HEK293T (cell line): ENCODE results near the gene KCNIP1.
A peak's percentile ranks its signal among the peaks of the same experiment; 100 is the strongest.

Source experiments
- CTCF ChIA-PET: fragments of 350-600 bp; formaldehyde crosslinking; extraction: SDS; loops from one replicate; lab custom pipeline; 2021; ENCODE audit warnings: antibody characterized with exemption, inconsistent platforms; lab: Yijun Ruan, JAX
- POLR2A ChIA-PET: fragments of 350-600 bp; formaldehyde crosslinking; extraction: SDS; loops from one replicate; lab custom pipeline; 2020; ENCODE audit warnings: antibody characterized with exemption, inconsistent platforms; lab: Yijun Ruan, JAX
- DNase-seq: peaks from one replicate; pipeline ENCODE4 v3.0.0; 2012; ENCODE audit warnings: mixed read lengths; ENCODE audit errors: extremely low spot score
- ARNT ChIP-seq: fragments of 450-650 bp; IDR thresholded peaks from 2 replicates; pipeline ENCODE4 v1.6.1; 2017; ENCODE audit warnings: mild to moderate bottlenecking
- BHLHE40 ChIP-seq: fragments of 450-650 bp; IDR thresholded peaks from 2 replicates; pipeline ENCODE4 v1.6.1; 2016; ENCODE audit warnings: mild to moderate bottlenecking, moderate library complexity, borderline replicate concordance
- CTBP1 ChIP-seq: fragments of 450-650 bp; IDR thresholded peaks from 2 replicates; pipeline ENCODE4 v1.6.1; 2016; ENCODE audit warnings: borderline replicate concordance
- ELF4 ChIP-seq: fragments of 450-650 bp; IDR thresholded peaks from 2 replicates; pipeline ENCODE4 v1.6.1; 2017; ENCODE audit warnings: antibody characterized with exemption
- FOXA1 ChIP-seq: fragments of 450-650 bp; IDR thresholded peaks from 2 replicates; pipeline ENCODE4 v1.6.1; 2016; ENCODE audit warnings: mild to moderate bottlenecking
- FOXK2 ChIP-seq: fragments of 450-650 bp; IDR thresholded peaks from 2 replicates; pipeline ENCODE4 v1.6.1; 2016; ENCODE audit warnings: mild to moderate bottlenecking
- FOXM1 ChIP-seq: fragments of 450-650 bp; IDR thresholded peaks from 2 replicates; pipeline ENCODE4 v1.6.1; 2017; ENCODE audit warnings: mild to moderate bottlenecking, borderline replicate concordance
- HDGF ChIP-seq: fragments of 450-650 bp; IDR thresholded peaks from 2 replicates; pipeline ENCODE4 v1.6.1; 2017; ENCODE audit warnings: antibody characterized with exemption, borderline replicate concordance
- L3MBTL2 ChIP-seq: fragments of 450-650 bp; conservative IDR thresholded peaks from 2 replicates; pipeline ENCODE4 v1.6.1; 2016; ENCODE audit warnings: mild to moderate bottlenecking
- LEF1 ChIP-seq: fragments of 450-650 bp; IDR thresholded peaks from 2 replicates; pipeline ENCODE4 v1.6.1; 2017; ENCODE audit warnings: mild to moderate bottlenecking, borderline replicate concordance
- NFRKB ChIP-seq: fragments of 450-650 bp; IDR thresholded peaks from 2 replicates; pipeline ENCODE4 v1.6.1; 2016; ENCODE audit warnings: mild to moderate bottlenecking, moderate library complexity
- SP1 ChIP-seq: fragments of 450-650 bp; IDR thresholded peaks from 2 replicates; pipeline ENCODE4 v1.6.1; 2017
- SUZ12 ChIP-seq: fragments of 450-650 bp; IDR thresholded peaks from 2 replicates; pipeline ENCODE4 v1.6.1; 2016; ENCODE audit warnings: mild to moderate bottlenecking
- TARDBP ChIP-seq: fragments of 450-650 bp; IDR thresholded peaks from 2 replicates; pipeline ENCODE4 v1.6.1; 2016
- ZNF384 ChIP-seq: fragments of 450-650 bp; IDR thresholded peaks from 2 replicates; pipeline ENCODE4 v1.6.1; 2016
- TF ChIP-seq, protein P1 (sequence below): fragments of 450-650 bp; IDR thresholded peaks from 2 replicates; pipeline ENCODE4 v1.6.1; 2016

KCNIP1 gene

DNA sequence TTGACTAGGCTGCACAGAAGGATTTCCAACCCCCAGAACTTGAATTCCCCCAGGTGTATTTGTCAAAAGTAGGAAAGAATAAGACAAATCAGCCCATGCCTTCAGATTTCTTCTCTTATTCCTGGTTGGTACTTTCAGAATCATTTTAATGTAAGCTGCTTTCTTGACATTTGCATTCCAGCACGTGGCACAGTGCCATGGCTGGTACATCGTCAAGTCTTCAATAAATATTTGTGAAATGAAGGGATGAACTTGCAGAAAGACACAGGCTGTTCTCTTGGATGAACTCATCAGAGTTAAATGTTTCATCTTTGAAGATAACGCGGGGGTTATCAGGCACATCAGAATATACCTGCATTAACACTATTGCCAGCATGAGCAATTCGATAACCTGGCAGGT, 14.5 kb downstream of the KCNIP1 start:
- no peak for DNase-seq
- CTCF ChIA-PET, result no interaction called here
- no peak for TF ChIP-seq BHLHE40
- no peak for TF ChIP-seq SUZ12
- no peak for TF ChIP-seq HDGF
- TF ChIP-seq FOXM1, result no peak
- no peak for TF ChIP-seq ZNF384
- no peak for TF ChIP-seq ARNT
- TF ChIP-seq ELF4, result no peak
- POLR2A ChIA-PET, result no interaction called here

DNA sequence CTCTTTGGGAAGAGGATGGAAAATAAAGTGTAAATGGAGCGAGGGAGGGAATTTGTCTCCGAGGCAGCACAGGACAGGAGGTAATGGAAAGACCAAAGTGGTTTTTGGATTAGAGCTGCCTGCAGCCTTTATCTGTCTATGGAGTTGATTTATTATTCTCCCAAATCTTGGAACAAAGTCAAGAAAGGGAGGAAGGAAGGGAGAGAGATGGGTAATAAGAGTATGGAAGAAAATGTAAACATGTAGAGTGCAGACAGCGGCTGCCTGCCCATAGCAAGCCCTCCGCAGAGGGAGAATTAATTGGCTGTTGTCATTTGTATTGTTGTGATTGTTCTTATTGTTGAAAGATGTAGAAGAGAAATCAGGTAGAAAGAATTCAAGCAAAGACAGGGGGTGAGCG, 15.7 kb downstream of the KCNIP1 start:
- no peak for DNase-seq
- no peak for TF ChIP-seq BHLHE40
- TF ChIP-seq, protein P1, sequence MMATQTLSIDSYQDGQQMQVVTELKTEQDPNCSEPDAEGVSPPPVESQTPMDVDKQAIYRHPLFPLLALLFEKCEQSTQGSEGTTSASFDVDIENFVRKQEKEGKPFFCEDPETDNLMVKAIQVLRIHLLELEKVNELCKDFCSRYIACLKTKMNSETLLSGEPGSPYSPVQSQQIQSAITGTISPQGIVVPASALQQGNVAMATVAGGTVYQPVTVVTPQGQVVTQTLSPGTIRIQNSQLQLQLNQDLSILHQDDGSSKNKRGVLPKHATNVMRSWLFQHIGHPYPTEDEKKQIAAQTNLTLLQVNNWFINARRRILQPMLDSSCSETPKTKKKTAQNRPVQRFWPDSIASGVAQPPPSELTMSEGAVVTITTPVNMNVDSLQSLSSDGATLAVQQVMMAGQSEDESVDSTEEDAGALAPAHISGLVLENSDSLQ, result peak; percentile 51
- CTCF ChIA-PET, result no interaction called here
- POLR2A ChIA-PET, result no interaction called here

DNA sequence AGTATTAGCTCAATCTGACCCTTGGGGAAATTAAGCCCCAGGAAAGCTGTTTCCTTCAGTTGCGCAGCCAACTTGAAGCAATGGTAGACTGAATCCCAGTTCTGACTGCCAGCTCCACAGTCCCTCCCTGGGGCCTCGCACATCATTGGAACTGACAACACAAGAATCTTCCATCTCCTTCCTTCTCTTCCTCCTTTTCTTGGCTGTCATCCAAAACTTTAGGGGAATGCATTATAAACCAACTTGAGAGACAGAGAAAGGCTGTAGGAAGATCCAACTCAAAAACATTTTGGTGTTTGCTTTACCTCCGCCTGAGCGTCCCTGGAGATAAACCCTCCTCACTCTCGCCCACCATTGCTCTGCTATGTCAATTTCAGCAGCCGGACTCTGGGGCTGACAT, 16.6 kb downstream of the KCNIP1 start:
- POLR2A ChIA-PET, result no interaction called here
- DNase-seq, result no peak
- CTCF ChIA-PET, result no interaction called here
- TF ChIP-seq SUZ12 (no peak), ELF4 (no peak)

DNA sequence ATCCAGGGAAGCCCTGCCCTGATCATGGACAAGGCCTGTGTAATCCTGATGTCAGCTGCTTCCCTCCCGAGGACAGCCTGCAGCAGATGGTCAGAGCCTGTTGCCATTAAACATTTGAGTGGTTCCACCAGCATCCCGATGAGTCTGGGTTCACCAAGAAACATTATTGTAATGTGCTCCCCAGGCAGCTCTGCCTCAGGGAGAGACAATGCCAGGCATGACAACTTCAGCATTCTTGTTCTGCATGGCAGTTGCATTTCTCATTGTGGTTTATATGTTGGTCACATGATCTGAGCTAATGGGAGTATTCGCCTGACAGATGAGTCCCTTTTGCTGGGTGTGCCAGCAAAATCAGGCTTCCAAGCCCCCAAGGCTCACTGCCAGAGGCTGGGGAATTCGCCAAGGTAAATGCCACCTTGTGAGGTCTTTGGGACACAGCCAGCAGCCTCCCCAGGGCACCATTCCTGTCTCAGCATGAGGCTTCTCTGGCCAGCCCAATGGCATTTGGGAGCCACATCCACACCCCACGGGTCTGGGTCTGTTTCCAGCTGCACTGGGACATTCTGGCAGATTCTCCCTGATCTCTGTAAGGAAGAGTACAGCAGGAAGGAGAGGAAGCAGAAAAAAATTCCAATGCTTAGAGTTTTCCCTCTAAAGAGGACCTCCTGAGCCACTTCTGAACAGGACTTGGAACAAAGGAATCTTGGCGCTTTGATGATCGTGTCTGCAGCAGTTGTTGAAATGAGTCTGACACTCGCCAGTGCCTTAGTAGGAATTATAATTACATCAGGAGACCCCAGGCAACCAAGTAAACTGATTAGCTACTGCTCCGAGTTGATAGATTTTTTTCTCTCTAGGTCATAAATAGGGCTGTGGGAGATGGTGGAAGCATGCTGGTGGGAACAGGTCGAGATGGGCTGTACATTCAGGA, 18.7 kb downstream of the KCNIP1 start:
- TF ChIP-seq FOXM1 (no peak), SUZ12 (no peak), HDGF (no peak), FOXA1 (no peak), ZNF384 (no peak), CTBP1 (no peak), TARDBP (no peak)
- no peak for DNase-seq
- CTCF ChIA-PET, result no interaction called here
- POLR2A ChIA-PET, result interaction anchor here (0.6 kb wide), 1 partner anchor 75 kb away, joined by 3 read pairs; no protein-coding TSS in a partner anchor

DNA sequence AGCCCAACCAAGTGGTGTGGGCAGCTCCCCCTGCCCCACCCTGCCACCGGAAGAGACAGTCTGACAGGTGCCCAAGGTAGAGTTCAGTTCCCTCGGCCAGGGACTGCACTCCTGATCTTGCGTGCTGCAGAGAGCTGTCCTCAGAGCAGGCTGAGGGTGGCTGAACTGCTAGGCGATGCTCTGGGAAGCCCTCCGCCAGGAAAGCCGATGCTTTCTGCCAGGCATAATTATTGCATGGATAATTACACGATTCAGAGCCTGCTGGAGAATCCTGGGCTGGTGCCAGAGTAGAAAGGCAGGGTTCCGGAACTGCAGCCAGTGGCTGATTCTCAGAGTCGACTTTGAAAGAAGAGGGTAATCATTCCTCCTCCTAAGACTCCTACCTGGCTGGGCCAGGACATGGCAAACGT, 19.3 kb downstream of the KCNIP1 start:
- ChIA-PET CTCF (no interaction called here), POLR2A (no interaction called here)
- TF ChIP-seq L3MBTL2, result no peak
- TF ChIP-seq SP1, result no peak
- TF ChIP-seq HDGF, result no peak
- TF ChIP-seq ZNF384, result no peak
- TF ChIP-seq ELF4, result no peak
- no peak for TF ChIP-seq FOXM1
- TF ChIP-seq, protein P1, result no peak
- TF ChIP-seq SUZ12, result no peak
- no peak for TF ChIP-seq NFRKB
- no peak for TF ChIP-seq TARDBP
- no peak for TF ChIP-seq BHLHE40
- no peak for TF ChIP-seq FOXK2
- DNase-seq, result no peak

DNA sequence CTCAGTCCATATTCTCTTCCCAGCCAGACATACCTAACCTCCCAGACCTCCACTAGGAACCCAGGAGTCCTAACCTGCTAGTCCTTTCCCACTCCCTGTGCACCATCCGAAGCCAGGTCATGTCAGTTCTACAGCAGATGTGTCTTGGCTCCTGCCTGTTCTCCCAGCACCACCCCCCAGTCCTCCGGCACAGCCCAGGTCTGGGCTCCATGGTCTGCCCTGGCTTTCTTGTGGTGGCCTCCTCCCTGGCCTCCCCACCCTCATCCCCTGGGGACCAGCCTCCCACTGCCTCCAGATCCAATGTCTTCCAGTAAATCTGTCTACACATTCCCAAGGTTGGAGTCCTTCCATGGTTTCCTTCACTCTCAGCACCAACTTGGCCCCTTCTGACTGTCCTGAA, 20.0 kb downstream of the KCNIP1 start:
- POLR2A ChIA-PET, result no interaction called here
- no peak for DNase-seq
- CTCF ChIA-PET, result no interaction called here
- TF ChIP-seq, protein P1, result no peak
- no peak for TF ChIP-seq ELF4
- TF ChIP-seq FOXK2, result no peak
- no peak for TF ChIP-seq LEF1
- TF ChIP-seq TARDBP, result no peak
- TF ChIP-seq NFRKB, result no peak
- no peak for TF ChIP-seq ARNT
- no peak for TF ChIP-seq ZNF384
- TF ChIP-seq FOXA1, result no peak
- no peak for TF ChIP-seq SP1
- TF ChIP-seq L3MBTL2, result no peak
- TF ChIP-seq CTBP1, result no peak

DNA sequence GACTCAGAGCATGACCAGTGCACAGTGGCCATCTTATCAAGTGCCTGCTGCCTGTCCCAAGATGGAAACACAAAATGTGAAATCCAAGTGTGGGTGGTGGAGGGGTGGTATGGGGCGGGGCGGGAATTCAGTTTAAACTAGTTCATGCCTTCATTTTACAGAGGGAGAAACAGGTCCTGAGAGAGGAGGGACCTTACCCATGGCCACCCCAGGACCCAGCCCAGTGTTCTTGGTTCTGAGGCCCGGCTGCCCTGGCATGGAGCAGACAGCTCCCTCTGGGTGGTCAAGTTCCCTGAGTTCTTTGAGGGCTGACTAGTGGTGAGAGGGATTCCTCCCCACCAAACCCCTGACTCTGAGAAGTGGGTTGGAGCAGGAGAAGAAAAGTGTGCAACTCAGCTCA, 20.8 kb downstream of the KCNIP1 start:
- DNase-seq, result no peak
- ChIA-PET POLR2A (no interaction called here), CTCF (no interaction called here)
- TF ChIP-seq, protein P1, result no peak
- TF ChIP-seq HDGF (no peak), FOXK2 (no peak), NFRKB (no peak), FOXA1 (no peak), LEF1 (no peak), L3MBTL2 (no peak), FOXM1 (no peak), SUZ12 (no peak), SP1 (no peak), ARNT (no peak), CTBP1 (no peak), BHLHE40 (no peak), TARDBP (no peak)
